ENCODE measurements around the gene TMEM132A. TPM values are rescaled to one million over a fixed set of nuclear protein-coding genes. Genes with fewer than 3 reads are reported as not detected.

TMEM132A gene
- polyA plus RNA-seq, 1 of the 3 experiments (the other 2 are of a cell fraction): 66.9 TPM

DNA sequence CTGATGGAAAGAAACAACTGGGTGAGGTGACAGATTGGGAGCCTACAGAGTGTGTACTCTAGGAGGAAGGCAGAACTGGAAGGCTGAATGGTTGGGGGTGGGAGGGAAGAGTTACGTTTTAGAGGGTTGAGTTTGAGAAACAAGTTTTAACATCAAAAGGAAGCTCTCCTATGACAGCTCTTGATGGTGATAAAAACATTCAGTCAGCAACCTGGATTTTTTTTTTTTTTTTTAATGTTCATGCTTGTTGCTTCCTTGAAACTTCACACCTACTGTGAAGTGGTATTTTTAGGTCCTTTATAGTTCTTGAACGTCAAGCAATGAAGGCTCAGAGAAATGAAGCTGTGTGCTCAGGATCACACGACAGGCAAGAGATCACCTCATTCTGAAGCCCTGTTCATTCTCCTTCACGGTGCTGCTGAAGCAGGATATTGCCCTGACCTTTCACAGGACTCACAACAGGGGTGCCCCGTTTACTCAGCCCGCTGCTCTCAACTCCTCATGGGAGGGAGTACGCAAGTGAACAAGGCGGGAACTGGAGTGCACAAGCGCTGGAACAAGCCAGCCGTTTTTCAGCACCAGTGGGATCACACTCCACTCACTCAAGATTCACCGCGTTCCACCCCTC lies 11.9 kb upstream of the TMEM132A start:
- Histone ChIP-seq H3K4me2 (no peak overlapping the region), H3F3A (replicated peaks; ENCODE audit: insufficient read depth) (no peaks in the 10 kb centered on the region), H3K4me1 (ENCODE audit: control insufficient read depth in 1 of 2, insufficient read depth in 2 of 2, low read depth in 1 of 2, low read length in 1 of 2) (peaks cover 7 to 20% of the 10 kb centered on the region in 2 experiments; a peak in 1 of 4 replicates), H3K9me2 (no peaks in the 10 kb centered on the region), H3K36me3 (replicated peaks in 1 of 2; ENCODE audit: control insufficient read depth in 1 of 2, insufficient read depth in 2 of 2, low read length in 1 of 2) (no peaks in the 10 kb centered on the region), H4K20me1 (ENCODE audit: insufficient read depth) (no peaks in the 10 kb centered on the region; the same call in 1 of the 2 replicates), H3K4me3 (ENCODE audit: low read depth in 2 of 2, low read length in 1 of 2) (no peak overlapping the region), H3K27me3 (ENCODE audit: insufficient read depth) (no peaks in the 10 kb centered on the region; the same call in 1 of the 2 replicates), H3K9me3 (no peaks in the 10 kb centered on the region), H3K79me2 (ENCODE audit: insufficient read depth) (peaks cover 21% of the 10 kb centered on the region; the same call in 1 of the 2 replicates), H3K27ac (ENCODE audit: low read depth in 2 of 2, low read length in 1 of 2) (no peak overlapping the region), H3K9ac (no peak overlapping the region), H2AFZ (ENCODE audit: low read depth) (no peak overlapping the region)
- CTCF ChIA-PET: interaction anchor here (0.7 to 2.5 kb wide), 4 partner anchors 13 to 217 kb away, joined by 3 to 25 read pairs (median 5); no protein-coding TSS in a partner anchor
- DNase-seq: no peak
- no peak for TF ChIP-seq NFIC (IDR thresholded peaks at IDR 0.05; ENCODE audit: borderline replicate concordance)
- no peak for TF ChIP-seq RFX5 (IDR thresholded peaks at IDR 0.05; ENCODE audit: low read length)
- no peak for TF ChIP-seq EZH2phosphoT487 (IDR thresholded peaks at IDR 0.05; ENCODE audit: borderline replicate concordance, low read depth)
- no peak for TF ChIP-seq FOXM1 (IDR thresholded peaks at IDR 0.05; ENCODE audit: low read depth)
- TF ChIP-seq RCOR1 (IDR thresholded peaks at IDR 0.05; ENCODE audit: low read length): no peak
- TF ChIP-seq SMC3 (IDR thresholded peaks at IDR 0.05; ENCODE audit: low read depth, low read length): no peak
- TF ChIP-seq, protein P1, sequence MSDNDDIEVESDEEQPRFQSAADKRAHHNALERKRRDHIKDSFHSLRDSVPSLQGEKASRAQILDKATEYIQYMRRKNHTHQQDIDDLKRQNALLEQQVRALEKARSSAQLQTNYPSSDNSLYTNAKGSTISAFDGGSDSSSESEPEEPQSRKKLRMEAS (IDR thresholded peaks at IDR 0.05; ENCODE audit: low read depth): no peak
- TF ChIP-seq SIN3A (IDR thresholded peaks at IDR 0.05; ENCODE audit: borderline replicate concordance, low read depth, low read length): no peak
- TF ChIP-seq USF2 (IDR thresholded peaks at IDR 0.05; ENCODE audit: borderline replicate concordance, low read depth, low read length): no peak
- no peak for TF ChIP-seq CTCF (IDR thresholded peaks at IDR 0.05)
- no peak for TF ChIP-seq JUND (IDR thresholded peaks at IDR 0.05)
- TF ChIP-seq POLR2AphosphoS5 (IDR thresholded peaks at IDR 0.05; ENCODE audit: low read depth, low read length): no peak
- POLR2A ChIA-PET: no interaction called here
- 89% methylated on average over 11 of the region's 12 CpGs for WGBS (ENCODE audit: low lambda C conversion rate)
